Tibial artery (tissue), 4 donors: ENCODE data around the gene IMMT.

Experiments
- DNase-seq, 2 donors: peaks; one replicate each; pipeline ENCODE4 v3.0.0-alpha.2; 2019
- H3K27ac ChIP-seq, 2 donors: fragments of 200-600 bp; sonication (generic) in 1 of 2; 1 replicate in 1 of 2; 2 replicates in 1 of 2; pipeline ENCODE4 v1.5.1; 2018 to 2019; ENCODE audit warnings: mild to moderate bottlenecking in 1 of 2
- H3K27me3 ChIP-seq, 2 donors: fragments of 200-600 bp; sonication (generic) in 1 of 2; one replicate each; pipeline versions ENCODE4 v1.5.1 to v1.6.0; 2016 to 2019
- H3K36me3 ChIP-seq, 3 donors: fragments of 200-600 bp; sonication (generic) in 2 of 3; one replicate each; pipeline ENCODE4 v1.5.1; 2016 to 2019; ENCODE audit warnings: mild to moderate bottlenecking in 2 of 3
- H3K4me1 ChIP-seq, 4 donors: fragments of 200-600 bp; sonication (generic) in 2 of 4; 1 replicate in 3 of 4; 2 replicates in 1 of 4; pipeline ENCODE4 v1.5.1; 2016 to 2019
- H3K4me3 ChIP-seq, 2 donors: fragments of 200-600 bp; sonication (generic) in 1 of 2; 1 replicate in 1 of 2; 2 replicates in 1 of 2; pipeline ENCODE4 v1.5.1; 2018 to 2019; ENCODE audit warnings: mild to moderate bottlenecking in 2 of 2
- H3K9me3 ChIP-seq, 3 donors: fragments of 200-600 bp; sonication (generic) in 1 of 3; one replicate each; pipeline ENCODE4 v1.5.1; 2016 to 2019
- CTCF ChIP-seq, 2 experiments: fragments of 200-600 bp in 1 of 2; fragments of 450-650 bp in 1 of 2; IDR thresholded peaks; one replicate each; pipeline ENCODE4 v1.5.1; 2017 to 2019; ENCODE audit warnings: antibody characterized with exemption in 2 of 2, mild to moderate bottlenecking in 1 of 2, moderate library complexity in 1 of 2
- intact Hi-C: fragments of 100-400 bp; cut with DNase I; formaldehyde crosslinking; loops from one replicate; pipeline ENCODE4 v1.15.0; 2023; ENCODE audit warnings: low total_unique reads

Gene IMMT

GRCh38 chr2:86213056-86213455, 17.8 kb upstream of the IMMT start:
- H3K4me3 ChIP-seq: no peak overlapping the region
- H3K4me1 ChIP-seq: peaks cover 0 to 15% (median 5%) of the 10 kb centered on the region in 4 donors
- H3K9me3 ChIP-seq: no peaks in the 10 kb centered on the region
- TF ChIP-seq CTCF (IDR thresholded peaks at IDR 0.05): no peak
- no peak for DNase-seq
- no peaks in the 10 kb centered on the region for H3K27me3 ChIP-seq
- peaks cover 32 to 54% (median 43%) of the 10 kb centered on the region in 3 donors for H3K36me3 ChIP-seq
- H3K27ac ChIP-seq: peak overlapping the region; percentile 29 to 31
- intact Hi-C loops: no loop called here

- DNase-seq: no peak
- no peak for TF ChIP-seq CTCF (IDR thresholded peaks at IDR 0.05)
- H3K4me3 ChIP-seq: no peak overlapping the region
- H3K4me1 ChIP-seq: peaks cover 0 to 15% (median 5%) of the 10 kb centered on the region in 4 donors
- H3K36me3 ChIP-seq: peaks cover 45 to 67% (median 56%) of the 10 kb centered on the region in 3 donors
- no peak overlapping the region for H3K27ac ChIP-seq
- no peaks in the 10 kb centered on the region for H3K9me3 ChIP-seq
- intact Hi-C loops: no loop called here
- H3K27me3 ChIP-seq: no peaks in the 10 kb centered on the region
Observed at GRCh38 chr2:86211796-86212188, 16.5 kb upstream of the IMMT start.

DNA sequence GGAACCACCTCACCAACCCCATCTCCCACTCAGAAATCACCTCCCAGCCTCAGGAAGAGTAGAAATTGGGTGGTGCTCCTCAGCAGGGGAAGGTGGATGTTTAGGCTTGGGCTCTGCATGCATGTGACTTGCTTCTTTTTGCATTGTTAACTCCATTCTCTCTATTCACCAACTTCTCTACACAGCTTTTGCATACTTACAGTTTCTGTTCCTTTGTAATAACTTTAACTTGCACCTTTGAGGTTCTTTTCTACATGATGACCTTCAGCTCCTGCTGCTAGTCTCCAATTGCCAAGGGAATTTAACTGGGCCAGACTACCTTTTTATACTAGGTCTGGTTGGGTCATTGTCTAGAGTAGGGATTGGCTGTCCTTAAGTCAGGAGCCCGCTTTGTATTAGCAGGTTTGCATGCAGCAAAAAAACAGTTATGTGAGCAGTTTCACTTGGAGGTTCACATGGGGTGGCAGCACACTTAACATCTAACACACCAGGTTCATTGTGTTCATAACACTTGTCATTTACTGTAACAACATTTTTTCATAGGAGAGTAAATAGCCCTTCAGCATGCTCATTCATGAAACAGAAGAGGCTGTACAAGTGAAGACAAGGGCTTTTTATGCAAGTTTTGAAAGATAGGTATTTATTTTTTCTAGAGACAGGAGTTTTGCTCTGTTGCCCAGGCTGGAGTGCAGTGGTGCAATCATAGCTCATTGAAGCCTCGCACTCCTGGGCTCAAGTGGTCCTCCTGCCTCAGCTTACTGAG, 16.0 kb upstream of the IMMT start:
- Histone ChIP-seq H3K4me1 (peaks cover 0 to 15% (median 5%) of the 10 kb centered on the region in 4 donors), H3K27me3 (no peaks in the 10 kb centered on the region), H3K9me3 (no peaks in the 10 kb centered on the region), H3K4me3 (no peak overlapping the region), H3K36me3 (peaks cover 51 to 73% (median 62%) of the 10 kb centered on the region in 3 donors), H3K27ac (no peak overlapping the region)
- no peak for TF ChIP-seq CTCF (IDR thresholded peaks at IDR 0.05)
- intact Hi-C loops: no loop called here
- no peak for DNase-seq

GRCh38 chr2:86204458-86204857, 9.2 kb upstream of the IMMT start:
- peaks cover 0 to 20% (median 6%) of the 10 kb centered on the region in 4 donors for H3K4me1 ChIP-seq
- H3K36me3 ChIP-seq: peaks cover 34 to 40% (median 34%) of the 10 kb centered on the region in 3 donors
- no peak for TF ChIP-seq CTCF (IDR thresholded peaks at IDR 0.05)
- no peak overlapping the region for H3K27ac ChIP-seq
- DNase-seq: no peak
- intact Hi-C loops: no loop called here
- H3K9me3 ChIP-seq: no peaks in the 10 kb centered on the region
- no peak overlapping the region for H3K4me3 ChIP-seq
- H3K27me3 ChIP-seq: no peaks in the 10 kb centered on the region

GRCh38 chr2:86203614-86204013, 8.4 kb upstream of the IMMT start:
- Histone ChIP-seq H3K4me3 (no peak overlapping the region), H3K9me3 (no peaks in the 10 kb centered on the region), H3K36me3 (peaks cover 25 to 32% (median 28%) of the 10 kb centered on the region in 3 donors), H3K27me3 (no peaks in the 10 kb centered on the region), H3K4me1 (peaks cover 0 to 26% (median 9%) of the 10 kb centered on the region in 4 donors), H3K27ac (no peak overlapping the region)
- DNase-seq: no peak
- TF ChIP-seq CTCF (IDR thresholded peaks at IDR 0.05): no peak
- intact Hi-C loops: no loop called here
